Loucy (cell line): ENCODE results near the gene SLC25A21.

Source experiments
- CTCF ChIP-seq: fragments of 200-600 bp; sonication (generic); conservative IDR thresholded peaks from 2 replicates; pipeline ENCODE4 v1.5.1; 2014; ENCODE audit warnings: mild to moderate bottlenecking, antibody characterized with exemption, low read length
- EZH2phosphoT487 ChIP-seq: fragments of 200-600 bp; IDR thresholded peaks from 2 replicates; pipeline ENCODE4 v1.6.1; 2018; ENCODE audit warnings: antibody characterized with exemption, mild to moderate bottlenecking, moderate library complexity, borderline replicate concordance

GRCh38 chr14:36649872-36650650 lies 522.3 kb downstream of the SLC25A21 start:
- TF ChIP-seq EZH2phosphoT487 (no peak), CTCF (no peak)
